HG03064 (cell line): ENCODE measurements around the gene SLC7A4.
A peak's percentile ranks its signal among the peaks of the same experiment; 100 is the strongest.
"Not testable (repeated sequence)": the region's sequence is repeated elsewhere in the genome, so short reads cannot be mapped to it uniquely, and the experiment has no call there.

Experiments
- ATAC-seq: cut with Tn5 transposase; IDR thresholded peaks from one replicate; pipeline ENCODE4 v1.9.1; 2021; ENCODE audit warnings: low read depth; ENCODE audit not compliant: unreplicated experiment

SLC7A4 gene

GRCh38 chr22:21022955-21023614, 9.3 kb downstream of the SLC7A4 start:
- ATAC-seq: no peak

GRCh38 chr22:21022507-21022906, 9.9 kb downstream of the SLC7A4 start:
- ATAC-seq: no peak

GRCh38 chr22:21020802-21021429, 11.4 kb downstream of the SLC7A4 start:
- no peak for ATAC-seq

GRCh38 chr22:21018314-21018713, 14.0 kb downstream of the SLC7A4 start:
- no peak for ATAC-seq

GRCh38 chr22:21016644-21017420, 15.5 kb downstream of the SLC7A4 start:
- no peak for ATAC-seq

GRCh38 chr22:21015466-21016006, 16.8 kb downstream of the SLC7A4 start:
- ATAC-seq: no peak

GRCh38 chr22:21014726-21015465, 17.5 kb downstream of the SLC7A4 start, which contains the start of gene P2RX6:
Gene P2RX6 (plus strand): TSS chr22:21015165. CDS start chr22:21015175, 10 bp downstream.
- ATAC-seq: no peak

GRCh38 chr22:21014202-21014725, 18.1 kb downstream of the SLC7A4 start:
- peak; percentile 76 for ATAC-seq

- no peak for ATAC-seq
These were observed 18.6 kb downstream of the SLC7A4 start for GRCh38 chr22:21013657-21014201.

- ATAC-seq: no peak
These were observed 19.6 kb downstream of the SLC7A4 start for GRCh38 chr22:21012446-21013407.

- no peak for ATAC-seq
These were observed 21.8 kb downstream of the SLC7A4 start for GRCh38 chr22:21010426-21011113.

- ATAC-seq: no peak
These were observed 22.5 kb downstream of the SLC7A4 start for GRCh38 chr22:21009638-21010425.

GRCh38 chr22:21009208-21009607, 23.2 kb downstream of the SLC7A4 start:
- ATAC-seq: not testable (repeated sequence)

GRCh38 chr22:21003782-21004181, 28.6 kb downstream of the SLC7A4 start:
- ATAC-seq: no peak

- ATAC-seq: peak; percentile 85
These were observed 30.6 kb downstream of the SLC7A4 start, which contains the start of gene THAP7 for GRCh38 chr22:21001601-21002325. Gene THAP7 (minus strand): TSS chr22:21002118. CDS start chr22:21001911, 207 bp downstream.

GRCh38 chr22:21000987-21001600, 31.3 kb downstream of the SLC7A4 start:
- ATAC-seq: peak; percentile 13
